Measurements from ENCODE around the gene BCAR3.

DNA sequence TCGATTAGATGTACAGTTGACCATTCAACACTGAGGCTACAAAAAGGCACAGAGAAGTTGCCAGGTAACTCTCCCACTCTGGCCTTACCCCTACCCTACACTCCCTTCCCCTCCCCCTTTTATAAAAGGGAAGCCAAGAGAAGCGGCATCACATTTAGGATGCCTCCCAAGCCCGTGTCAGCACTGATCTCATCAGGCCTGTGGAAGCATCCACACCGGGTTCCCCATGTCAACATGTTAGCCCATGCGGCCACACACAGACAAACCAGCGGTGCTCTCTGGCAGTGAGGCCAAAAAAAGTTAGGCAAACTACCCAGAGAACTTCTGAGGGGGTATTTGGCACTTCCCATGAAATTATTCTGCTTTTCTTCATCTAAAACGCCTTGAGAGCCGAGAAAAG is 29.9 kb downstream of the BCAR3 start:
- TF ChIP-seq, protein P1, sequence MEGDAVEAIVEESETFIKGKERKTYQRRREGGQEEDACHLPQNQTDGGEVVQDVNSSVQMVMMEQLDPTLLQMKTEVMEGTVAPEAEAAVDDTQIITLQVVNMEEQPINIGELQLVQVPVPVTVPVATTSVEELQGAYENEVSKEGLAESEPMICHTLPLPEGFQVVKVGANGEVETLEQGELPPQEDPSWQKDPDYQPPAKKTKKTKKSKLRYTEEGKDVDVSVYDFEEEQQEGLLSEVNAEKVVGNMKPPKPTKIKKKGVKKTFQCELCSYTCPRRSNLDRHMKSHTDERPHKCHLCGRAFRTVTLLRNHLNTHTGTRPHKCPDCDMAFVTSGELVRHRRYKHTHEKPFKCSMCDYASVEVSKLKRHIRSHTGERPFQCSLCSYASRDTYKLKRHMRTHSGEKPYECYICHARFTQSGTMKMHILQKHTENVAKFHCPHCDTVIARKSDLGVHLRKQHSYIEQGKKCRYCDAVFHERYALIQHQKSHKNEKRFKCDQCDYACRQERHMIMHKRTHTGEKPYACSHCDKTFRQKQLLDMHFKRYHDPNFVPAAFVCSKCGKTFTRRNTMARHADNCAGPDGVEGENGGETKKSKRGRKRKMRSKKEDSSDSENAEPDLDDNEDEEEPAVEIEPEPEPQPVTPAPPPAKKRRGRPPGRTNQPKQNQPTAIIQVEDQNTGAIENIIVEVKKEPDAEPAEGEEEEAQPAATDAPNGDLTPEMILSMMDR (IDR thresholded peaks at IDR 0.05): no peak
- TF ChIP-seq POLR2A (IDR thresholded peaks at IDR 0.05): no peak
